ENCODE data around the gene NCBP1. TPM values are rescaled to one million over a fixed set of nuclear protein-coding genes. Genes with fewer than 3 reads are reported as not detected.

Gene NCBP1
- polyA plus RNA-seq, 2 of the 4 experiments (the other 2 are of a cell fraction), result 31.8 to 48.2 TPM

DNA sequence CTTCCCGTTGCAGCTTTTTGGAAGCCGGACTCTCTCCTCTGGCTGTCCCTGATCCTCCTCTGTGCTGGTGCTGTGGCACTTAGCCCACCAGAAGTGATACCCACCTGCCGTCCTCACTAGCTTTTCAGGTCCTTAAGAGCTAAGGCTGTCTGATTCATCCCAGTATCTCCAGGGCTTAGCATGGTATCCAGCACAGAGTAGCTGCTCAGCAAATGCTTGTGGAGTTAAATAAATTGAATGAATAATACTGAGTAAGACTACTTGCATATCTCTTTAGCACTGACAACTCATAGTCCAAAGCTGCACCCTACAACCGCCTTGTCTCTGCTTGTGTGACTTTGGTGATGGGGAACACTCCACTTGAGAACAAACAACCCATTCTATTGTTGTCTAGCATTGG, 71.2 kb downstream of the NCBP1 start:
- Histone ChIP-seq H3K4me1 (peaks cover 24% of the 10 kb centered on the region), H3K9me3 (no peaks in the 10 kb centered on the region), H3K4me3 (no peak overlapping the region), H3K27ac (peak overlapping the region in 1 of 2 experiments; percentile 82; a peak in 3 of 6 replicates), H3K4me2 (peak overlapping the region; percentile 63)
- no peak for DNase-seq (ENCODE audit: low read depth in 1 of 2, low spot score in 1 of 2)
- ChIA-PET CTCF (interaction anchor here (0.6 to 11.8 kb wide), 12 partner anchors 14 to 250 kb away, joined by 3 to 98 read pairs (median 4); partner anchors contain the start of genes FOXE1 and TRMO), POLR2A (interaction anchor here (0.6 to 2.6 kb wide), 2 partner anchors 43 to 218 kb away, joined by 4 to 14 read pairs; partner anchors contain the start of gene TRMO)
- no peak for ATAC-seq
- 82% methylated on average over 4 of the region's 4 CpGs for WGBS (ENCODE audit: missing lambda C conversion rate)
- FAIRE-seq, result no peak
- TF ChIP-seq, protein P1, sequence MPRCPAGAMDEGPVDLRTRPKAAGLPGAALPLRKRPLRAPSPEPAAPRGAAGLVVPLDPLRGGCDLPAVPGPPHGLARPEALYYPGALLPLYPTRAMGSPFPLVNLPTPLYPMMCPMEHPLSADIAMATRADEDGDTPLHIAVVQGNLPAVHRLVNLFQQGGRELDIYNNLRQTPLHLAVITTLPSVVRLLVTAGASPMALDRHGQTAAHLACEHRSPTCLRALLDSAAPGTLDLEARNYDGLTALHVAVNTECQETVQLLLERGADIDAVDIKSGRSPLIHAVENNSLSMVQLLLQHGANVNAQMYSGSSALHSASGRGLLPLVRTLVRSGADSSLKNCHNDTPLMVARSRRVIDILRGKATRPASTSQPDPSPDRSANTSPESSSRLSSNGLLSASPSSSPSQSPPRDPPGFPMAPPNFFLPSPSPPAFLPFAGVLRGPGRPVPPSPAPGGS (IDR thresholded peaks at IDR 0.05), result no peak
- TF ChIP-seq EP300 (IDR thresholded peaks at IDR 0.05), result no peak
- TF ChIP-seq FOSB (CRISPR knock-in tag; IDR thresholded peaks at IDR 0.05), result no peak
- TF ChIP-seq HOXB13 (CRISPR knock-in tag; IDR thresholded peaks at IDR 0.05; ENCODE audit: low read depth), result no peak
- no peak for TF ChIP-seq CHD4 (IDR thresholded peaks at IDR 0.05; ENCODE audit: borderline replicate concordance)
- no peak for TF ChIP-seq ZSCAN20 (CRISPR knock-in tag; IDR thresholded peaks at IDR 0.05)
- TF ChIP-seq HEYL (CRISPR knock-in tag; IDR thresholded peaks at IDR 0.05), result no peak
- TF ChIP-seq, protein P2, sequence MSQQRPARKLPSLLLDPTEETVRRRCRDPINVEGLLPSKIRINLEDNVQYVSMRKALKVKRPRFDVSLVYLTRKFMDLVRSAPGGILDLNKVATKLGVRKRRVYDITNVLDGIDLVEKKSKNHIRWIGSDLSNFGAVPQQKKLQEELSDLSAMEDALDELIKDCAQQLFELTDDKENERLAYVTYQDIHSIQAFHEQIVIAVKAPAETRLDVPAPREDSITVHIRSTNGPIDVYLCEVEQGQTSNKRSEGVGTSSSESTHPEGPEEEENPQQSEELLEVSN (IDR thresholded peaks at IDR 0.05; ENCODE audit: borderline replicate concordance, low read depth), result no peak
- no peak for TF ChIP-seq HOXB5 (CRISPR knock-in tag; IDR thresholded peaks at IDR 0.05)
- no peak for TF ChIP-seq PHF8 (IDR thresholded peaks at IDR 0.05; ENCODE audit: borderline replicate concordance, low read depth)
- TF ChIP-seq RAD21 (conservative IDR thresholded peaks at IDR 0.05 in 1 of 2, IDR thresholded peaks at IDR 0.05 in 1 of 2), result no peak
- TF ChIP-seq, protein P3, sequence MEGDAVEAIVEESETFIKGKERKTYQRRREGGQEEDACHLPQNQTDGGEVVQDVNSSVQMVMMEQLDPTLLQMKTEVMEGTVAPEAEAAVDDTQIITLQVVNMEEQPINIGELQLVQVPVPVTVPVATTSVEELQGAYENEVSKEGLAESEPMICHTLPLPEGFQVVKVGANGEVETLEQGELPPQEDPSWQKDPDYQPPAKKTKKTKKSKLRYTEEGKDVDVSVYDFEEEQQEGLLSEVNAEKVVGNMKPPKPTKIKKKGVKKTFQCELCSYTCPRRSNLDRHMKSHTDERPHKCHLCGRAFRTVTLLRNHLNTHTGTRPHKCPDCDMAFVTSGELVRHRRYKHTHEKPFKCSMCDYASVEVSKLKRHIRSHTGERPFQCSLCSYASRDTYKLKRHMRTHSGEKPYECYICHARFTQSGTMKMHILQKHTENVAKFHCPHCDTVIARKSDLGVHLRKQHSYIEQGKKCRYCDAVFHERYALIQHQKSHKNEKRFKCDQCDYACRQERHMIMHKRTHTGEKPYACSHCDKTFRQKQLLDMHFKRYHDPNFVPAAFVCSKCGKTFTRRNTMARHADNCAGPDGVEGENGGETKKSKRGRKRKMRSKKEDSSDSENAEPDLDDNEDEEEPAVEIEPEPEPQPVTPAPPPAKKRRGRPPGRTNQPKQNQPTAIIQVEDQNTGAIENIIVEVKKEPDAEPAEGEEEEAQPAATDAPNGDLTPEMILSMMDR (IDR thresholded peaks at IDR 0.05), result no peak
- no peak for TF ChIP-seq TP53 (CRISPR knock-in tag; IDR thresholded peaks at IDR 0.05)
- no peak for TF ChIP-seq CBX2 (IDR thresholded peaks at IDR 0.05; ENCODE audit: borderline replicate concordance, low read depth)

DNA sequence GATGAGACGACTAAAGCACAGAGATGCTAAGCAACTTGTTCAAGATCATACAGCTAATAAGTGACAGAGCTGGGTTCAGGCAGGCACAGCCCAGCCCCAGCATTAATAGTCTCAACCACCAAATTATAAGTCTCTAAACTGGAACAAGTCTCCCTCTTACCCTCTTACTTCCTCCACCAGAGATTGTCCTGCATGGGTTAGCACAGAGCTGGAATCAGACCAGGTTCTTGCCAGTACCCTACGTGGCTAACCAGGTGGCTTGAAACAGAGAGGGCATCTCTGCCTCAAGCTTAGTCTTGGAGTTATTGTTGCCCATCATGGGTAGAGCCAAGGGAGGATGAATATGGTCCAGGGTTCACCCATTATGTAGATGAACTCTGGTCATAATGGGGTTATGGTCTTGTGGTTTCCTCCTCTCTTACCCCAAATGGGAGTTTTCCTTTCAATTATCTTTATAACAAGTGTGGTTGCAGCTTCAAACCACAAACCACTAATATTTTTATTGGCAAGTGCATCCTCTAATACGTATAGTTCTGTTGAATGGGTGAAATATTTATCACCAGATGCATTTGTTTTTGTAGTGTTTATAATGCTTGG, 71.8 kb downstream of the NCBP1 start:
- DNase-seq (ENCODE audit: low read depth in 1 of 2, low spot score in 1 of 2), result no peak
- WGBS (ENCODE audit: missing lambda C conversion rate), result 63% methylated on average over 3 of the region's 3 CpGs
- TF ChIP-seq RAD21 (conservative IDR thresholded peaks at IDR 0.05 in 1 of 2, IDR thresholded peaks at IDR 0.05 in 1 of 2) (no peak), BHLHE40 (IDR thresholded peaks at IDR 0.05; ENCODE audit: low read depth, low read length) (no peak), ZSCAN20 (CRISPR knock-in tag; IDR thresholded peaks at IDR 0.05) (no peak), PHF8 (IDR thresholded peaks at IDR 0.05; ENCODE audit: borderline replicate concordance, low read depth) (no peak), GATA3 (IDR thresholded peaks at IDR 0.05; ENCODE audit: borderline replicate concordance) (no peak), HEYL (CRISPR knock-in tag; IDR thresholded peaks at IDR 0.05) (no peak)
- TF ChIP-seq, protein P4, sequence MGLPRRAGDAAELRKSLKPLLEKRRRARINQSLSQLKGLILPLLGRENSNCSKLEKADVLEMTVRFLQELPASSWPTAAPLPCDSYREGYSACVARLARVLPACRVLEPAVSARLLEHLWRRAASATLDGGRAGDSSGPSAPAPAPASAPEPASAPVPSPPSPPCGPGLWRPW (IDR thresholded peaks at IDR 0.05), result no peak
- TF ChIP-seq, protein P2 (IDR thresholded peaks at IDR 0.05; ENCODE audit: borderline replicate concordance, low read depth), result no peak
- TF ChIP-seq, protein P5, sequence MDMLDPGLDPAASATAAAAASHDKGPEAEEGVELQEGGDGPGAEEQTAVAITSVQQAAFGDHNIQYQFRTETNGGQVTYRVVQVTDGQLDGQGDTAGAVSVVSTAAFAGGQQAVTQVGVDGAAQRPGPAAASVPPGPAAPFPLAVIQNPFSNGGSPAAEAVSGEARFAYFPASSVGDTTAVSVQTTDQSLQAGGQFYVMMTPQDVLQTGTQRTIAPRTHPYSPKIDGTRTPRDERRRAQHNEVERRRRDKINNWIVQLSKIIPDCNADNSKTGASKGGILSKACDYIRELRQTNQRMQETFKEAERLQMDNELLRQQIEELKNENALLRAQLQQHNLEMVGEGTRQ (IDR thresholded peaks at IDR 0.05), result no peak
- H3K4me3 ChIP-seq, result no peak overlapping the region
- no peak for FAIRE-seq
- no peaks in the 10 kb centered on the region for H3K9me3 ChIP-seq
- H3K4me2 ChIP-seq, result no peak overlapping the region
- ChIA-PET POLR2A (interaction anchor here (2.6 kb wide), 1 partner anchor 217 kb away, joined by 14 read pairs; the partner anchor contains the start of gene TRMO), CTCF (interaction anchor here (0.9 to 11.8 kb wide), 11 partner anchors 9 to 250 kb away, joined by 3 to 98 read pairs (median 4); partner anchors contain the start of genes FOXE1 and TRMO)
- no peak for ATAC-seq
- H3K27ac ChIP-seq, result peak overlapping the region in 1 of 2 experiments; percentile 82; a peak in 2 of 6 replicates
- peaks cover 24% of the 10 kb centered on the region for H3K4me1 ChIP-seq

Data from A549 (cell line).